Left colon (tissue), 2 donors: ENCODE measurements around the gene IDS. TPM values are rescaled to one million over a fixed set of nuclear protein-coding genes. Genes with fewer than 3 reads are reported as not detected.
A peak's percentile ranks its signal among the peaks of the same experiment; 100 is the strongest.
"Not testable (repeated sequence)": the region's sequence is repeated elsewhere in the genome, so short reads cannot be mapped to it uniquely, and the experiment has no call there.

Experiments used
- ATAC-seq: fragments of 200-7000 bp; cut with Tn5 transposase; one replicate; pipeline ENCODE4 v1.9.1; 2020; ENCODE audit warnings: mild to moderate bottlenecking, moderate library complexity
- DNase-seq, 2 donors: peaks; one replicate each; pipeline ENCODE4 v3.0.0-alpha.2; 2020
- intact Hi-C, 2 donors: fragments of 100-400 bp; cut with DNase I in 1 of 2; cut with micrococcal nuclease in 1 of 2; formaldehyde crosslinking; loops; one replicate each; pipeline versions ENCODE4 v1.11.2 to v1.14.0; 2022; cut with DNase I, micrococcal nuclease
- long read RNA-seq: library from polyadenylated mRNA; unstranded; transcript quantifications from one replicate; pipeline ENCODE4 v2.0.0, GENCODE V29; 2021
- total RNA-seq, 2 donors: library from RNA; stranded (reverse); fragmentation: NEBNext Ultra II Directional; extraction: Animal tissue kit (Norgen Biotek cat#: 25700); gene quantifications; one replicate each; pipeline ENCODE4 v1.2.1, GENCODE V29; 2021
- donor health status: DM: no; HTN: no; CAD: no.
- donor health status: DM: yes; HTN: yes; CAD: no.

Gene IDS
- total RNA-seq = 10 to 100 TPM; 28.8 to 58.5 TPM
- long read RNA-seq, full-length matches to known transcripts = 9 of 21 reads
- long read RNA-seq, partial matches to known transcripts = 1 of 21 reads
- long read RNA-seq, other reads (novel, unspliced or antisense) = 11 of 21 reads

- DNase-seq (peak; percentile 91), ATAC-seq (peak; percentile 98)
- intact Hi-C loops = no loop called here
Observed at GRCh38 chrX:149504915-149505651, at the start of gene IDS. Gene IDS, minus strand, starts transcription at chrX:149505306. Its CDS starts 169 bp downstream, at chrX:149505137.

- intact Hi-C loops, ATAC-seq, DNase-seq: not testable (repeated sequence)
Observed at GRCh38 chrX:149551939-149552248, 46.8 kb upstream of the IDS start.

- DNase-seq, intact Hi-C loops, ATAC-seq: not testable (repeated sequence)
Observed at GRCh38 chrX:149551245-149551938, 46.3 kb upstream of the IDS start.

GRCh38 chrX:149550454-149550853 lies 45.3 kb upstream of the IDS start:
- DNase-seq, ATAC-seq, intact Hi-C loops: not testable (repeated sequence)

GRCh38 chrX:149549701-149550100 lies 44.6 kb upstream of the IDS start, which contains the start of gene HSFX3:
Gene HSFX3, minus strand, starts transcription at chrX:149549924. Its CDS starts 72 bp downstream, at chrX:149549852.
- ATAC-seq, DNase-seq, intact Hi-C loops: not testable (repeated sequence)

GRCh38 chrX:149547782-149548181 lies 42.7 kb upstream of the IDS start:
- ATAC-seq, intact Hi-C loops, DNase-seq: not testable (repeated sequence)

- DNase-seq, intact Hi-C loops: not testable (repeated sequence)
- ATAC-seq = peak; percentile 94
Observed at GRCh38 chrX:149546962-149547361, 41.9 kb upstream of the IDS start.

GRCh38 chrX:149545545-149546543 lies 40.7 kb upstream of the IDS start:
- ATAC-seq, DNase-seq, intact Hi-C loops: not testable (repeated sequence)

GRCh38 chrX:149541521-149542047 lies 36.5 kb upstream of the IDS start:
- no peak for DNase-seq
- intact Hi-C loops = no loop called here

GRCh38 chrX:149540621-149541520 lies 35.8 kb upstream of the IDS start, which contains the start of gene EOLA1:
Gene EOLA1, plus strand, starts transcription at chrX:149541012. Its CDS starts 4,619 bp downstream, at chrX:149545631.
- intact Hi-C loops = no loop called here
- ATAC-seq = peak; percentile 67
- peak; percentile 89 to 92 for DNase-seq

More at GRCh38 chrX:149541521-149542047, 36.5 kb upstream of the IDS start:
- ATAC-seq = peak; percentile 1

- ATAC-seq (peak; percentile 67), DNase-seq (peak; percentile 92 to 95)
- intact Hi-C loops = no loop called here
Observed at GRCh38 chrX:149540131-149540620, 35.1 kb upstream of the IDS start.

- intact Hi-C loops = no loop called here
- ATAC-seq = peak; percentile 62
Observed at GRCh38 chrX:149539283-149540130, 34.4 kb upstream of the IDS start.

GRCh38 chrX:149537474-149537873 lies 32.4 kb upstream of the IDS start:
- ATAC-seq, DNase-seq, intact Hi-C loops: not testable (repeated sequence)

More at GRCh38 chrX:149539283-149540130, 34.4 kb upstream of the IDS start:
- peak; percentile 87 to 95 for DNase-seq

- DNase-seq, intact Hi-C loops, ATAC-seq: not testable (repeated sequence)
Observed at GRCh38 chrX:149534926-149535602, 30.0 kb upstream of the IDS start.

GRCh38 chrX:149533999-149534398 lies 28.9 kb upstream of the IDS start:
- DNase-seq, intact Hi-C loops, ATAC-seq: not testable (repeated sequence)
